Neural cell (in vitro differentiated cells): ENCODE measurements around the gene ITGB3BP.

Experiments used
- EP300 ChIP-seq: fragments of 450-650 bp; conservative IDR thresholded peaks from 2 replicates; pipeline ENCODE4 v1.6.1; 2014; ENCODE audit warnings: antibody characterized with exemption, mild to moderate bottlenecking, moderate library complexity; ENCODE audit not compliant: poor library complexity, severe bottlenecking
- MXI1 ChIP-seq: fragments of 450-650 bp; conservative IDR thresholded peaks from 2 replicates; pipeline ENCODE4 v1.6.1; 2014; ENCODE audit warnings: antibody characterized with exemption, mild to moderate bottlenecking; ENCODE audit not compliant: poor library complexity, severe bottlenecking
- POLR2AphosphoS5 ChIP-seq: IDR thresholded peaks from 2 replicates; pipeline ENCODE4 v1.6.1; 2012
- RAD21 ChIP-seq: fragments of 450-650 bp; conservative IDR thresholded peaks from 2 replicates; pipeline ENCODE4 v1.6.1; 2014; ENCODE audit warnings: antibody characterized with exemption, mild to moderate bottlenecking, moderate library complexity
- SMC3 ChIP-seq: fragments of 450-650 bp; conservative IDR thresholded peaks from 2 replicates; pipeline ENCODE4 v1.6.1; 2014; ENCODE audit warnings: antibody characterized with exemption, mild to moderate bottlenecking, moderate library complexity; ENCODE audit not compliant: poor library complexity
- TAF1 ChIP-seq: IDR thresholded peaks from 2 replicates; pipeline ENCODE4 v1.6.1; 2012; ENCODE audit warnings: low read depth
- TF ChIP-seq, protein P1 (sequence below): fragments of 450-650 bp; IDR thresholded peaks from 2 replicates; pipeline ENCODE4 v1.5.1; 2014; ENCODE audit warnings: antibody characterized with exemption, mild to moderate bottlenecking, moderate library complexity; ENCODE audit not compliant: poor library complexity, severe bottlenecking
- TF ChIP-seq, protein P2 (sequence below): IDR thresholded peaks from 2 replicates; pipeline ENCODE4 v1.6.1; 2012; ENCODE audit warnings: borderline replicate concordance

DNA sequence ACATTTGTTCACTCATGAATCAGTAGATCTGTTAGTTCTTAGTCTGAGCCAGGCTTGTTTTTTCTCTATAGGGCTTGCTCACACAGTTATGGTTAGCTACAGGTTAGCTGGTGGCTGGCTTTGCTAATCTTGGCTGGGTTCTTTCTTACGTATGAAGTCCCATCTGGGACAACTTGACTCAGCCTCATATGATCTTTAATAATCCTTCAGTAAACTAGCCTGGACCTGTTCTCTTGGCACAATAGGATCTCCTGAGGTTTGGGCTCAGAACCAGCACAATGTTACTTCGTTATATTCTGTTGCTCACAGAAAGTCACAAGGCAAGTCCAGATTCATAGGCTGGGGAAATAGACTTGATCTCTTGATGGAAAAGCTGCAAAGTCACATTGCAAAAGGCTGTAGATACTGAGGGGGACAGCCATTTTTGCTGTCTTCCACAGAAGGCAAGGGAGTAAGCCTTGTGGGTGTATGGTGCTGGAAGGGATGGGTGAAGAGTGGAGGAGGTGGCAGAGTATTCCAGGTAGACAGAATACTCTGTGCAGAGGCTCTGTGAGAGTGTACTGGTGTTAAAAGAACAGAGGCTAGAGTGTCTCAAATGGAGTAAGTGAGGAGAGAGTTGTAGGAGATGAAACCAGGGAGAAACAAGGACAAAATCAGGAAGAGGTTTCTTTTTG lies 24.7 kb upstream of the ITGB3BP start:
- TF ChIP-seq, protein P1, sequence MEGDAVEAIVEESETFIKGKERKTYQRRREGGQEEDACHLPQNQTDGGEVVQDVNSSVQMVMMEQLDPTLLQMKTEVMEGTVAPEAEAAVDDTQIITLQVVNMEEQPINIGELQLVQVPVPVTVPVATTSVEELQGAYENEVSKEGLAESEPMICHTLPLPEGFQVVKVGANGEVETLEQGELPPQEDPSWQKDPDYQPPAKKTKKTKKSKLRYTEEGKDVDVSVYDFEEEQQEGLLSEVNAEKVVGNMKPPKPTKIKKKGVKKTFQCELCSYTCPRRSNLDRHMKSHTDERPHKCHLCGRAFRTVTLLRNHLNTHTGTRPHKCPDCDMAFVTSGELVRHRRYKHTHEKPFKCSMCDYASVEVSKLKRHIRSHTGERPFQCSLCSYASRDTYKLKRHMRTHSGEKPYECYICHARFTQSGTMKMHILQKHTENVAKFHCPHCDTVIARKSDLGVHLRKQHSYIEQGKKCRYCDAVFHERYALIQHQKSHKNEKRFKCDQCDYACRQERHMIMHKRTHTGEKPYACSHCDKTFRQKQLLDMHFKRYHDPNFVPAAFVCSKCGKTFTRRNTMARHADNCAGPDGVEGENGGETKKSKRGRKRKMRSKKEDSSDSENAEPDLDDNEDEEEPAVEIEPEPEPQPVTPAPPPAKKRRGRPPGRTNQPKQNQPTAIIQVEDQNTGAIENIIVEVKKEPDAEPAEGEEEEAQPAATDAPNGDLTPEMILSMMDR, result no peak
- TF ChIP-seq SMC3, result no peak
- no peak for TF ChIP-seq EP300
- TF ChIP-seq MXI1, result no peak
- TF ChIP-seq TAF1, result no peak
- TF ChIP-seq, protein P2, sequence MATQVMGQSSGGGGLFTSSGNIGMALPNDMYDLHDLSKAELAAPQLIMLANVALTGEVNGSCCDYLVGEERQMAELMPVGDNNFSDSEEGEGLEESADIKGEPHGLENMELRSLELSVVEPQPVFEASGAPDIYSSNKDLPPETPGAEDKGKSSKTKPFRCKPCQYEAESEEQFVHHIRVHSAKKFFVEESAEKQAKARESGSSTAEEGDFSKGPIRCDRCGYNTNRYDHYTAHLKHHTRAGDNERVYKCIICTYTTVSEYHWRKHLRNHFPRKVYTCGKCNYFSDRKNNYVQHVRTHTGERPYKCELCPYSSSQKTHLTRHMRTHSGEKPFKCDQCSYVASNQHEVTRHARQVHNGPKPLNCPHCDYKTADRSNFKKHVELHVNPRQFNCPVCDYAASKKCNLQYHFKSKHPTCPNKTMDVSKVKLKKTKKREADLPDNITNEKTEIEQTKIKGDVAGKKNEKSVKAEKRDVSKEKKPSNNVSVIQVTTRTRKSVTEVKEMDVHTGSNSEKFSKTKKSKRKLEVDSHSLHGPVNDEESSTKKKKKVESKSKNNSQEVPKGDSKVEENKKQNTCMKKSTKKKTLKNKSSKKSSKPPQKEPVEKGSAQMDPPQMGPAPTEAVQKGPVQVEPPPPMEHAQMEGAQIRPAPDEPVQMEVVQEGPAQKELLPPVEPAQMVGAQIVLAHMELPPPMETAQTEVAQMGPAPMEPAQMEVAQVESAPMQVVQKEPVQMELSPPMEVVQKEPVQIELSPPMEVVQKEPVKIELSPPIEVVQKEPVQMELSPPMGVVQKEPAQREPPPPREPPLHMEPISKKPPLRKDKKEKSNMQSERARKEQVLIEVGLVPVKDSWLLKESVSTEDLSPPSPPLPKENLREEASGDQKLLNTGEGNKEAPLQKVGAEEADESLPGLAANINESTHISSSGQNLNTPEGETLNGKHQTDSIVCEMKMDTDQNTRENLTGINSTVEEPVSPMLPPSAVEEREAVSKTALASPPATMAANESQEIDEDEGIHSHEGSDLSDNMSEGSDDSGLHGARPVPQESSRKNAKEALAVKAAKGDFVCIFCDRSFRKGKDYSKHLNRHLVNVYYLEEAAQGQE, result no peak
- no peak for TF ChIP-seq POLR2AphosphoS5
- TF ChIP-seq RAD21, result no peak
